ENCODE results near the gene ALDH1L1. TPM values are rescaled to one million over a fixed set of nuclear protein-coding genes. Genes with fewer than 3 reads are reported as not detected.

Gene ALDH1L1
- total RNA-seq, 4 donors from 2014 or later, result 5.9 to 32.2 (median 16.1) TPM

DNA sequence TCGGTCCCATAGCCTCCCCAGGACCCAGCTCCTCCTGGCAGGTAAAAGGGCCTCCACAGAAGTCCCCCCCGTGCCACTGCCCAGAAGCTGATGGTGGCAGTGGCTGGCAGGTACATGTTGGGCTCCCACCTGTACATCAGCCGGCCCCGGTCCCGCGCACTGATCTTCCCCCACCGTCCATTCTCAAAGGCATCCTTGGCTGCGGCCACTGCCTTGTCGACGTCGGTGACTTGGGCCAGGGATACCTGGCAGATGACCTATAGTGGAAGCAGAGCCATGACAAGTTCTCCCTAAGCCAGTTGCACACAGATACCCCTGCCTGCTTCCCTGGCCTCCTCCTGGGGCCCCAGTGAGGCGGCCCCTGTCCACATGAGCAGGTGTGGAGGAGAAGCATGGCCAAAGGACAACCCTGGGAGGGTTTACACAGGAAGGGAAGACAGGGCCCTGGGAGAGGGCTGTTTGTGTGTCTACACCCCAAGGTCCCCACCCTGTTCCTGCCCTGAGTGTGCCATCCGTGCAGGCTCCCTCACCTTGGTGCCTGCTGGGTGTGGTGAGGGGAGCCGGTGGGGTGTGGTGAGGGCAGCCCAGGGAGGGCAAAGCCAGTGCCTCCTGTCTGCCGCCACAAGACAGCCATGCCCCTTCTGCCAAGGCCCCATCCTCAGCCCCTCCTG is 44.8 kb downstream of the ALDH1L1 start:
- in situ Hi-C loops (cut with MboI; ENCODE audit: low pct_ligation_motif_present in 1 of 4, low pct_unique_long_range_greater_than_20kb in 1 of 4, low sequenced_read_pairs in 3 of 4), result loop anchor here in 2 of 4 donors (10.0 to 25.0 kb wide), 2 partner anchors 252 to 259 kb away; partner anchors contain the start of gene CFAP100 (in 2 of the 2)
- intact Hi-C loops (cut with DNase I; ENCODE audit: low total_unique reads), result no loop called here
- peak; percentile 6 for DNase-seq
- Histone ChIP-seq H3K4me3 (no peak overlapping the region), H3K36me3 (no peaks in the 10 kb centered on the region), H3K9me3 (no peaks in the 10 kb centered on the region), H3K27me3 (peaks cover 13% of the 10 kb centered on the region), H3K27ac (no peak overlapping the region), H3K4me1 (peaks cover 0 to 2% (median 0%) of the 10 kb centered on the region in 4 donors)
- no peak for TF ChIP-seq EP300 (IDR thresholded peaks at IDR 0.05; ENCODE audit: low read depth)
- TF ChIP-seq, protein P1, sequence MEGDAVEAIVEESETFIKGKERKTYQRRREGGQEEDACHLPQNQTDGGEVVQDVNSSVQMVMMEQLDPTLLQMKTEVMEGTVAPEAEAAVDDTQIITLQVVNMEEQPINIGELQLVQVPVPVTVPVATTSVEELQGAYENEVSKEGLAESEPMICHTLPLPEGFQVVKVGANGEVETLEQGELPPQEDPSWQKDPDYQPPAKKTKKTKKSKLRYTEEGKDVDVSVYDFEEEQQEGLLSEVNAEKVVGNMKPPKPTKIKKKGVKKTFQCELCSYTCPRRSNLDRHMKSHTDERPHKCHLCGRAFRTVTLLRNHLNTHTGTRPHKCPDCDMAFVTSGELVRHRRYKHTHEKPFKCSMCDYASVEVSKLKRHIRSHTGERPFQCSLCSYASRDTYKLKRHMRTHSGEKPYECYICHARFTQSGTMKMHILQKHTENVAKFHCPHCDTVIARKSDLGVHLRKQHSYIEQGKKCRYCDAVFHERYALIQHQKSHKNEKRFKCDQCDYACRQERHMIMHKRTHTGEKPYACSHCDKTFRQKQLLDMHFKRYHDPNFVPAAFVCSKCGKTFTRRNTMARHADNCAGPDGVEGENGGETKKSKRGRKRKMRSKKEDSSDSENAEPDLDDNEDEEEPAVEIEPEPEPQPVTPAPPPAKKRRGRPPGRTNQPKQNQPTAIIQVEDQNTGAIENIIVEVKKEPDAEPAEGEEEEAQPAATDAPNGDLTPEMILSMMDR (IDR thresholded peaks at IDR 0.05), result no peak
- TF ChIP-seq POLR2A (IDR thresholded peaks at IDR 0.05), result no peak
- no peak for TF ChIP-seq POLR2AphosphoS5 (IDR thresholded peaks at IDR 0.05)
- WGBS, 2 donors (ENCODE audit: low coverage in 1 of 2), result 88% methylated on average over 14 of the region's 15 CpGs; no CpG with 5 or more reads in 1 of the 2 donors

DNA sequence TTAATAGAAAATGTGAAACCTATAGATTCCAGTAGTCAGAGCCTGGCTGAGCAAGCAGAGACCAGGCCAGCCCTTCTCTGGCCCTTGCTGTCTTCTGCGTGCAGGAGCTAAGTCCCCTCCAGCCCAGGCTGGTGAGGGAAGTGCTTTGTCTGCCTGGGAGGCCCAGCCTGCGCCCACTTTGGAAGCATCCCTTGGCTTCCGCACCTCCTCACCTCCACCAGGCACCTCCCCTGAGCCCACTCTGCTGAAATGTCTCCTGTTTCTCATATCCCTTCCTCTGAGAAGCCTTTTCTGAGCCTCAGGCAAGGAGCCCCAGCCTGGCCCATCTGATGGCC is 45.3 kb downstream of the ALDH1L1 start:
- no peak overlapping the region for H3K27ac ChIP-seq
- intact Hi-C loops (cut with DNase I; ENCODE audit: low total_unique reads), result no loop called here
- H3K36me3 ChIP-seq, result no peaks in the 10 kb centered on the region
- WGBS, 2 donors (ENCODE audit: low coverage in 1 of 2), result 89% methylated on average over 3 of the region's 3 CpGs; no CpG with 5 or more reads in 1 of the 2 donors
- peaks cover 10% of the 10 kb centered on the region for H3K27me3 ChIP-seq
- peak; percentile 3 for DNase-seq
- peaks cover 0 to 2% (median 0%) of the 10 kb centered on the region in 4 donors for H3K4me1 ChIP-seq
- no peak overlapping the region for H3K4me3 ChIP-seq
- no peaks in the 10 kb centered on the region for H3K9me3 ChIP-seq
- in situ Hi-C loops (cut with MboI; ENCODE audit: low pct_ligation_motif_present in 1 of 4, low pct_unique_long_range_greater_than_20kb in 1 of 4, low sequenced_read_pairs in 3 of 4), result loop anchor here in 2 of 4 donors (10.0 to 25.0 kb wide), 2 partner anchors 252 to 260 kb away; partner anchors contain the start of gene CFAP100 (in 2 of the 2)
- TF ChIP-seq, protein P1 (IDR thresholded peaks at IDR 0.05), result no peak

DNA sequence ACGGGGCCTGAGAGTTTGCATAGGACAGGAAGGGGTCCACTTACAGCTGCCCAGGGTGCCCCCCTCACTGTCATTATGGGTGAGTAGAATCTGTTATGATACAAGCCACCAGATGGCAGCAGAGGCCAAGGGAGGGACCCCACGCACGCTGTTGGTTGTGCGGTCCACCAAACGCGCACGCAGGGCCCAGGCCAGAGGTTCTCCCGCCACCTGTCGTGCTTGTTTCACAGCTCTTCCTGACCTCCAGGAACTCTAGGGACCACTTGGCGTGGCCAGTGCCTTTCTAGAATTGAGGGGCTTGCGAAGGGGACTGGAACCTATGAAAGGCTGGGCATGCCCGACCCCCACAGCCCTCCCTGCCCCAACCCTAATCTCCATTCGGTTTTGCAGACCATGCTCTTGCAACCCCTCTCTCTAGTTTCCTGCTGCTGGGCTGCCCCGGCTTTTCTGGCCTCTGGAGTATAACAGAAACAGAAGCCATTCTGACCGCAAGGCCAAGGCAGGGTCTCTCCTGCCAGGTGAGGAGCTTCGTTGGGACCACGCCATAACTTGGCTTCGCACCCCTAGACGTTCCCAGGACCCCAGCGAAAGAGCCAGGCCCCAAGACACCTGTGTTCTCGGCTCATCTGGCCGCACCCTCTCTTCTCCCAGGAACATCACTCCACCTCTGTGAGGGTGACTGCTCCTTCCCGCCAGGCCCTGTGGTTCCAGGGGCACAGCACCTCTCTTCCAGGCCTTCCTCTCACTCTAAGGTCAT is 46.0 kb downstream of the ALDH1L1 start:
- TF ChIP-seq POLR2A (IDR thresholded peaks at IDR 0.05) (no peak), POLR2AphosphoS5 (IDR thresholded peaks at IDR 0.05) (no peak), EP300 (IDR thresholded peaks at IDR 0.05; ENCODE audit: low read depth) (no peak)
- TF ChIP-seq, protein P1 (IDR thresholded peaks at IDR 0.05), result peak; percentile 74 to 84 (median 82)
- intact Hi-C loops (cut with DNase I; ENCODE audit: low total_unique reads) (loop anchor here (5.0 kb wide), 1 partner anchor 73 kb away; no protein-coding TSS in a partner anchor), in situ Hi-C loops (cut with MboI; ENCODE audit: low pct_ligation_motif_present in 1 of 4, low pct_unique_long_range_greater_than_20kb in 1 of 4, low sequenced_read_pairs in 3 of 4) (loop anchor here in 3 of 4 donors (5.0 to 25.0 kb wide), 3 partner anchors 253 to 260 kb away; partner anchors contain the start of gene CFAP100 (in 3 of the 3))
- peaks cover 4% of the 10 kb centered on the region for H3K27me3 ChIP-seq
- peaks cover 0 to 2% (median 0%) of the 10 kb centered on the region in 4 donors for H3K4me1 ChIP-seq
- H3K27ac ChIP-seq, result no peak overlapping the region
- WGBS, 2 donors (ENCODE audit: low coverage in 1 of 2), result 45% methylated on average over 23 of the region's 23 CpGs; no CpG with 5 or more reads in 1 of the 2 donors
- H3K36me3 ChIP-seq, result no peaks in the 10 kb centered on the region
- DNase-seq, result peak; percentile 65
- H3K4me3 ChIP-seq, result no peak overlapping the region
- H3K9me3 ChIP-seq, result no peaks in the 10 kb centered on the region

DNA sequence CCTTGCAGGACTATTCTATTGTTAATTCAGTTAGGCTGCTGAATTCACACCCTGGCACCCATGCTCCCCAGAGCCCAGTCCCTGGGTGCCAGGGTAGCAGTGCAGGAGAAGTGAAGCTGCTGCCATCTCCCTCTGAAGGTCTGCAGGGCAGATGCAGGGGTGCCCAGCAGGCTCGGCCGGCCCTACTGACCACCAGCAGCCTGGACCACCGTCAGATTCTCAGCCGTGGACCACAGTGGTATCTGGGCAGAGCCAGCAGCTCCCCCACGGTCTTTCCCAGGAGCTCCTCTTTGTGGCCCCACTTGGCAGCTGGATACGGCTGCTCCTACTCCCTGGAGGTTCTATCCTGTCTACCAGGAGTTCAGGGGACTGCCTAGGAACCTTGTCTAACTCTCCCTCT is 46.8 kb downstream of the ALDH1L1 start:
- in situ Hi-C loops (cut with MboI; ENCODE audit: low pct_ligation_motif_present in 1 of 4, low pct_unique_long_range_greater_than_20kb in 1 of 4, low sequenced_read_pairs in 3 of 4) (loop anchor here in 3 of 4 donors (5.0 to 25.0 kb wide), 3 partner anchors 254 to 261 kb away; partner anchors contain the start of gene CFAP100 (in 3 of the 3)), intact Hi-C loops (cut with DNase I; ENCODE audit: low total_unique reads) (loop anchor here (5.0 kb wide), 1 partner anchor 74 kb away; no protein-coding TSS in a partner anchor)
- peak; percentile 3 for DNase-seq
- WGBS, 2 donors (ENCODE audit: low coverage in 1 of 2), result 63% methylated on average over 6 of the region's 6 CpGs; no CpG with 5 or more reads in 1 of the 2 donors
- Histone ChIP-seq H3K9me3 (no peaks in the 10 kb centered on the region), H3K4me1 (peaks cover 0 to 2% (median 0%) of the 10 kb centered on the region in 4 donors), H3K36me3 (no peaks in the 10 kb centered on the region), H3K4me3 (no peak overlapping the region), H3K27me3 (no peaks in the 10 kb centered on the region), H3K27ac (no peak overlapping the region)
- TF ChIP-seq EP300 (IDR thresholded peaks at IDR 0.05; ENCODE audit: low read depth) (no peak), POLR2A (IDR thresholded peaks at IDR 0.05) (no peak), POLR2AphosphoS5 (IDR thresholded peaks at IDR 0.05) (no peak)
- TF ChIP-seq, protein P1 (IDR thresholded peaks at IDR 0.05), result no peak

Data from transverse colon (tissue), 4 donors.